PC-3 (cell line): ENCODE data around the gene TTC34.

Source experiments
- CTCF ChIP-seq: fragments of 300-600 bp; sonication (generic); conservative IDR thresholded peaks from 2 replicates; pipeline ENCODE4 v1.5.1; 2017; ENCODE audit warnings: antibody characterized with exemption, low read depth, mild to moderate bottlenecking, low read length
- EZH2 ChIP-seq: fragments of 300-600 bp; sonication (generic); IDR thresholded peaks from one replicate; pipeline ENCODE4 v1.6.1; 2017; ENCODE audit warnings: antibody characterized with exemption, mild to moderate bottlenecking, low read length; ENCODE audit not compliant: unreplicated experiment

- TF ChIP-seq CTCF (no peak), EZH2 (no peak)
Observed at GRCh38 chr1:2796890-2797740, 4.4 kb downstream of the TTC34 start.
